DLD1 (cell line): ENCODE data around the gene P2RX7.
"Not testable (repeated sequence)": the region's sequence is repeated elsewhere in the genome, so short reads cannot be mapped to it uniquely, and the experiment has no call there.

Experiments
- in situ Hi-C: cut with HindIII; loops from 2 replicates; pipeline ENCODE4 v1.10.0; 2017; ENCODE audit warnings: low sequenced_read_pairs

P2RX7 gene

GRCh38 chr12:121133838-121134237 lies 1.2 kb downstream of the P2RX7 start:
- in situ Hi-C loops = no loop called here

GRCh38 chr12:121135320-121135719 lies 2.6 kb downstream of the P2RX7 start:
- in situ Hi-C loops = no loop called here

- in situ Hi-C loops = no loop called here
Measured at GRCh38 chr12:121137512-121137911, 4.8 kb downstream of the P2RX7 start.

- in situ Hi-C loops = no loop called here
Measured at GRCh38 chr12:121138284-121138683, 5.6 kb downstream of the P2RX7 start.

GRCh38 chr12:121139286-121139685 lies 6.6 kb downstream of the P2RX7 start:
- in situ Hi-C loops = no loop called here

GRCh38 chr12:121142171-121142950 lies 9.7 kb downstream of the P2RX7 start:
- in situ Hi-C loops = no loop called here

GRCh38 chr12:121144416-121144914 lies 11.8 kb downstream of the P2RX7 start:
- in situ Hi-C loops = no loop called here

GRCh38 chr12:121145221-121145620 lies 12.5 kb downstream of the P2RX7 start:
- in situ Hi-C loops = loop anchor here (5.0 kb wide), 1 partner anchor 52 kb away; no protein-coding TSS in a partner anchor

- in situ Hi-C loops = loop anchor here (5.0 kb wide), 1 partner anchor 48 kb away; no protein-coding TSS in a partner anchor
Measured at GRCh38 chr12:121149289-121149688, 16.6 kb downstream of the P2RX7 start.

GRCh38 chr12:121154793-121155375 lies 22.2 kb downstream of the P2RX7 start:
- in situ Hi-C loops = no loop called here

GRCh38 chr12:121156365-121156764 lies 23.7 kb downstream of the P2RX7 start:
- in situ Hi-C loops = no loop called here

- in situ Hi-C loops = no loop called here
Measured at GRCh38 chr12:121158085-121158484, 25.4 kb downstream of the P2RX7 start.

- in situ Hi-C loops = not testable (repeated sequence)
Measured at GRCh38 chr12:121158728-121159351, 26.2 kb downstream of the P2RX7 start.

GRCh38 chr12:121159467-121160307 lies 27.0 kb downstream of the P2RX7 start:
- in situ Hi-C loops = no loop called here

GRCh38 chr12:121162384-121162783 lies 29.7 kb downstream of the P2RX7 start:
- in situ Hi-C loops = no loop called here

- in situ Hi-C loops = no loop called here
Measured at GRCh38 chr12:121162985-121163384, 30.3 kb downstream of the P2RX7 start.

GRCh38 chr12:121164839-121165238 lies 32.2 kb downstream of the P2RX7 start:
- in situ Hi-C loops = not testable (repeated sequence)

- in situ Hi-C loops = no loop called here
Measured at GRCh38 chr12:121165316-121165715, 32.6 kb downstream of the P2RX7 start.

GRCh38 chr12:121166356-121166755 lies 33.7 kb downstream of the P2RX7 start:
- in situ Hi-C loops = no loop called here

- in situ Hi-C loops = no loop called here
Measured at GRCh38 chr12:121167232-121167820, 34.6 kb downstream of the P2RX7 start.
